ENCODE data around the gene TLR3. TPM values are rescaled to one million over a fixed set of nuclear protein-coding genes. Genes with fewer than 3 reads are reported as not detected.

The TLR3 gene
- total and polyA plus RNA-seq, 7 donors, result 0.49 to 4.0 (median 1.0) TPM

- intact Hi-C loops (cut with DNase I), result no loop called here
- Histone ChIP-seq H3K27me3 (ENCODE audit: insufficient read depth in 3 of 3, low read length in 2 of 3) (no peaks in the 10 kb centered on the region), H3K4me3 (no peak overlapping the region), H3K27ac (no peak overlapping the region), H3K36me3 (ENCODE audit: insufficient read depth in 1 of 2, low read depth in 1 of 2) (no peaks in the 10 kb centered on the region), H3K9me3 (no peaks in the 10 kb centered on the region), H3K4me1 (no peaks in the 10 kb centered on the region)
- ATAC-seq, result no peak
- TF ChIP-seq, protein P1, sequence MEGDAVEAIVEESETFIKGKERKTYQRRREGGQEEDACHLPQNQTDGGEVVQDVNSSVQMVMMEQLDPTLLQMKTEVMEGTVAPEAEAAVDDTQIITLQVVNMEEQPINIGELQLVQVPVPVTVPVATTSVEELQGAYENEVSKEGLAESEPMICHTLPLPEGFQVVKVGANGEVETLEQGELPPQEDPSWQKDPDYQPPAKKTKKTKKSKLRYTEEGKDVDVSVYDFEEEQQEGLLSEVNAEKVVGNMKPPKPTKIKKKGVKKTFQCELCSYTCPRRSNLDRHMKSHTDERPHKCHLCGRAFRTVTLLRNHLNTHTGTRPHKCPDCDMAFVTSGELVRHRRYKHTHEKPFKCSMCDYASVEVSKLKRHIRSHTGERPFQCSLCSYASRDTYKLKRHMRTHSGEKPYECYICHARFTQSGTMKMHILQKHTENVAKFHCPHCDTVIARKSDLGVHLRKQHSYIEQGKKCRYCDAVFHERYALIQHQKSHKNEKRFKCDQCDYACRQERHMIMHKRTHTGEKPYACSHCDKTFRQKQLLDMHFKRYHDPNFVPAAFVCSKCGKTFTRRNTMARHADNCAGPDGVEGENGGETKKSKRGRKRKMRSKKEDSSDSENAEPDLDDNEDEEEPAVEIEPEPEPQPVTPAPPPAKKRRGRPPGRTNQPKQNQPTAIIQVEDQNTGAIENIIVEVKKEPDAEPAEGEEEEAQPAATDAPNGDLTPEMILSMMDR (IDR thresholded peaks at IDR 0.05), result no peak
- WGBS, 3 donors, result 56 to 67% (median 58%) methylated on average over 11 of the region's 11 CpGs
- no peak for DNase-seq
Observed at GRCh38 chr4:186051096-186051495, 17.9 kb upstream of the TLR3 start.

DNA sequence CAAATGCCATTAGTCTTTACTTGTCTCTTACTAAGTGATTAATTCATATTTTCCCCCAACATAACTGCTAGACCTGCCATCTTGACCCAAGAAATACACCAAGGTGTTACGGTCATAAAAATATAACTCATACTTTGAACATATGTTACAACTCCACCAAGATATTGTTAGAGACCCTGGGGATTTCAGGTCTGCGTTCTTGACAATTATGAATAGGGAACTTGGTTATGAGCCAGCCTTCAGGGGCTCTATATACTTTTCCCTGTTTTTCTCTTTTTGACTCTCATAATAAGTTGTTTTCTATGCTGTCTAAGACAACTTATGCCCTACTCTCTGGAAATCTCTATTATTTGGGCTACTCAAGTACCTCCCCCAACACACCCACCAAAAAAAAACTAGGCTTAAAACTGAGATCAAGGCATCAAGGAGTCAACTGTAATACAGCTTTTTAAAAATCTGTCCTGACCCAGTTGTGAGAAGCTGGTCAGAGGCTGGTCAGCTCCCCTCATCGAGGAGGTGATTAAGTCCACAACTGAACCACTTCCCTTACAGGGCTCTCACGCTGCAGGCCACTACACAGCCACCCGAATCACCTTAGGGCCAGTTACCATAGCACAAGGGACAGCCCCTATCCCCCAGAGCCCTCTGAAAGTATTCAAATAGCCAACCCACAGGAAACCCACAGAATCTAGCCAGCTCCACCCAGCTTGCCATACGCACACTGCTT, 10.5 kb upstream of the TLR3 start:
- TF ChIP-seq, protein P1 (IDR thresholded peaks at IDR 0.05), result no peak
- DNase-seq (no peak), ATAC-seq (no peak)
- WGBS, 3 donors, result 78 to 86% (median 83%) methylated on average over 6 of the region's 6 CpGs
- no peaks in the 10 kb centered on the region for H3K9me3 ChIP-seq
- no peaks in the 10 kb centered on the region for H3K27me3 ChIP-seq (ENCODE audit: insufficient read depth in 3 of 3, low read length in 2 of 3)
- intact Hi-C loops (cut with DNase I), result no loop called here
- no peaks in the 10 kb centered on the region for H3K36me3 ChIP-seq (ENCODE audit: insufficient read depth in 1 of 2, low read depth in 1 of 2)
- no peaks in the 10 kb centered on the region for H3K4me1 ChIP-seq
- H3K4me3 ChIP-seq, result no peak overlapping the region
- H3K27ac ChIP-seq, result no peak overlapping the region

DNA sequence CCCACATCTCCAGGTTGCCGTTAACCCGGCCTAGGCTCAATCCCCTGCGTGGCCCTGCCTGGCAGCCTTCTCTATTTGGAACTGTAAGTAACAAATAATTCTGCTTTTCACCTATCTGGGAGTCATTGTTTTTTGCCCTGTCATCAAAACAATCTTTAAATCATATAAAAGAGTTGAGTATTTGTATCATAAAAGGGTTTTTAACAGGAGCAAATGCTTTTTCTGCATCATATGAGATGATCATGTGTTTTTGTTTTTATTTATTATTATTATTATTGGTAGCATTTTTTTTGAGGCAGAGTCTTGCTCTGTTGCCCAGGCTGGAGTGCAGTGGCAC, 10.0 kb upstream of the TLR3 start:
- H3K4me3 ChIP-seq, result no peak overlapping the region
- WGBS, 3 donors, result 93 to 97% (median 95%) methylated on average over 3 of the region's 3 CpGs
- no peak overlapping the region for H3K27ac ChIP-seq
- intact Hi-C loops (cut with DNase I), result no loop called here
- no peaks in the 10 kb centered on the region for H3K9me3 ChIP-seq
- TF ChIP-seq, protein P1 (IDR thresholded peaks at IDR 0.05), result no peak
- no peaks in the 10 kb centered on the region for H3K36me3 ChIP-seq (ENCODE audit: insufficient read depth in 1 of 2, low read depth in 1 of 2)
- no peaks in the 10 kb centered on the region for H3K4me1 ChIP-seq
- no peaks in the 10 kb centered on the region for H3K27me3 ChIP-seq (ENCODE audit: insufficient read depth in 3 of 3, low read length in 2 of 3)
- ATAC-seq (no peak), DNase-seq (no peak)

DNA sequence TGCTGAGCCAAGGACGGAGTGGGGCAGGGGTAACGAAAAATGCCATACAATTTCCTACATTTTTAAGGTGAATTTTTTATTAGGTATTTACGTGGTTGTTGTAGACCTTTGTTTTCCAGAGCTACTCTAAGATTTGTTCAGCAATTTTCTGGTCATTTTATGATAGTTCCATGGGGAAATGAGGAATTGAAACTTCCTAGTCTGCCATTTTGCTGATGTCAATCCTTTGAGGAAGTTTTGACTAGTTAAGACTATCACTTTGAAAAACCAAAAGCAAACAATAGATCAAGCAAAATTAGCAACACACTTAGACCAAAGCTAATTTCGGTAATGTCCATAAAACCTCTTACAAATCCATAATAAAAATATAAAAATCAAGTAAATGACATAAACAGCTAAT, 7.0 kb upstream of the TLR3 start:
- WGBS, 3 donors, result 89 to 93% (median 90%) methylated on average over 4 of the region's 4 CpGs
- H3K27ac ChIP-seq, result no peak overlapping the region
- DNase-seq, result no peak
- no peak for ATAC-seq
- no peaks in the 10 kb centered on the region for H3K36me3 ChIP-seq (ENCODE audit: insufficient read depth in 1 of 2, low read depth in 1 of 2)
- no peaks in the 10 kb centered on the region for H3K27me3 ChIP-seq (ENCODE audit: insufficient read depth in 3 of 3, low read length in 2 of 3)
- no peaks in the 10 kb centered on the region for H3K9me3 ChIP-seq
- TF ChIP-seq, protein P1 (IDR thresholded peaks at IDR 0.05), result no peak
- intact Hi-C loops (cut with DNase I), result no loop called here
- no peak overlapping the region for H3K4me3 ChIP-seq
- no peaks in the 10 kb centered on the region for H3K4me1 ChIP-seq

Data from psoas muscle (tissue), 8 donors.